Liver (tissue), 9 donors: Measurements from ENCODE around the gene CHST6. TPM values are rescaled to one million over a fixed set of nuclear protein-coding genes. Genes with fewer than 3 reads are reported as not detected.

ENCODE experiments used
- DNase-seq: peaks from one replicate; pipeline ENCODE4 v3.0.0-alpha.2; 2017; ENCODE audit warnings: low spot score
- H3K27ac ChIP-seq, 2 donors: one replicate each; pipeline ENCODE4 v1.7.0; 2013; ENCODE audit warnings: inconsistent platforms in 2 of 2, low read length in 2 of 2, control low read depth in 1 of 2, low read depth in 1 of 2, mild to moderate bottlenecking in 1 of 2
- H3K27me3 ChIP-seq, 4 donors: one replicate each; pipeline versions ENCODE4 v1.6.1 to v1.7.0; 2013; ENCODE audit warnings: low read length in 3 of 4, inconsistent platforms in 1 of 4, mild to moderate bottlenecking in 1 of 4, moderate library complexity in 1 of 4; ENCODE audit not compliant: control insufficient read depth in 4 of 4, insufficient read depth in 4 of 4
- H3K36me3 ChIP-seq, 4 donors: one replicate each; pipeline versions ENCODE4 v1.6.1 to v1.7.0; 2013; ENCODE audit warnings: low read length in 3 of 4, mild to moderate bottlenecking in 3 of 4, low read depth in 1 of 4, moderate library complexity in 1 of 4; ENCODE audit not compliant: control insufficient read depth in 4 of 4, insufficient read depth in 3 of 4
- H3K4me1 ChIP-seq, 4 donors: one replicate each; pipeline versions ENCODE4 v1.6.1 to v1.7.0; 2013; ENCODE audit warnings: low read length in 3 of 4, mild to moderate bottlenecking in 3 of 4, moderate library complexity in 1 of 4; ENCODE audit not compliant: control insufficient read depth in 4 of 4, insufficient read depth in 4 of 4
- H3K4me3 ChIP-seq, 3 donors: one replicate each; pipeline versions ENCODE4 v1.6.1 to v1.7.0; 2013; ENCODE audit warnings: low read length in 3 of 3, control low read depth in 1 of 3, low read depth in 1 of 3, mild to moderate bottlenecking in 1 of 3
- H3K9ac ChIP-seq, 2 donors: one replicate each; pipeline ENCODE4 v1.7.0; 2013; ENCODE audit warnings: low read length in 2 of 2, mild to moderate bottlenecking in 2 of 2, moderate library complexity in 2 of 2, control low read depth in 1 of 2, low read depth in 1 of 2
- H3K9me3 ChIP-seq, 4 donors: one replicate each; pipeline versions ENCODE4 v1.6.1 to v1.7.0; 2013; ENCODE audit warnings: low read length in 3 of 4; ENCODE audit not compliant: control insufficient read depth in 4 of 4
- ATF3 ChIP-seq: IDR thresholded peaks from 2 replicates; pipeline ENCODE4 v1.6.1; 2016; ENCODE audit warnings: antibody characterized with exemption
- CTCF ChIP-seq: fragments of 150-350 bp; IDR thresholded peaks from 2 replicates; pipeline ENCODE4 v1.5.1; 2017; ENCODE audit warnings: improper control_type of control experiment, low read depth, low read length; ENCODE audit not compliant: missing input control
- EGR1 ChIP-seq, 2 donors: IDR thresholded peaks; 2 replicates each; pipeline ENCODE4 v1.6.1; 2016 to 2018; ENCODE audit warnings: antibody characterized with exemption in 2 of 2, low read depth in 2 of 2
- FOXA1 ChIP-seq: IDR thresholded peaks from 2 replicates; pipeline ENCODE4 v1.6.1; 2016; ENCODE audit warnings: antibody characterized with exemption
- FOXA2 ChIP-seq: IDR thresholded peaks from 2 replicates; pipeline ENCODE4 v1.6.1; 2016; ENCODE audit warnings: antibody characterized with exemption
- GABPA ChIP-seq, 2 donors: IDR thresholded peaks in 1 of 2; conservative IDR thresholded peaks in 1 of 2; 2 replicates each; pipeline ENCODE4 v1.6.1; 2016; ENCODE audit warnings: antibody characterized with exemption in 2 of 2, mild to moderate bottlenecking in 1 of 2, moderate library complexity in 1 of 2
- HNF4A ChIP-seq, 2 donors: conservative IDR thresholded peaks; 2 replicates each; pipeline ENCODE4 v1.6.1; 2016; ENCODE audit warnings: antibody characterized with exemption in 2 of 2, mild to moderate bottlenecking in 2 of 2
- HNF4G ChIP-seq: IDR thresholded peaks from 2 replicates; pipeline ENCODE4 v1.6.1; 2016; ENCODE audit warnings: antibody characterized with exemption
- JUND ChIP-seq, 2 donors: IDR thresholded peaks; 2 replicates each; pipeline ENCODE4 v1.6.1; 2016; ENCODE audit warnings: antibody characterized with exemption in 2 of 2
- MAX ChIP-seq: IDR thresholded peaks from 2 replicates; pipeline ENCODE4 v1.6.1; 2016; ENCODE audit warnings: antibody characterized with exemption
- NR2F2 ChIP-seq: IDR thresholded peaks from 2 replicates; pipeline ENCODE4 v1.6.1; 2016; ENCODE audit warnings: antibody characterized with exemption
- RAD21 ChIP-seq, 2 donors: IDR thresholded peaks; 2 replicates each; pipeline ENCODE4 v1.6.1; 2016; ENCODE audit warnings: antibody characterized with exemption in 2 of 2, mild to moderate bottlenecking in 2 of 2
- REST ChIP-seq: IDR thresholded peaks from 2 replicates; pipeline ENCODE4 v1.6.1; 2016; ENCODE audit warnings: antibody characterized with exemption, mild to moderate bottlenecking
- RXRA ChIP-seq, 2 donors: IDR thresholded peaks; 2 replicates each; pipeline ENCODE4 v1.6.1; 2017 to 2018; ENCODE audit warnings: antibody characterized with exemption in 2 of 2, mild to moderate bottlenecking in 1 of 2
- SP1 ChIP-seq: IDR thresholded peaks from 2 replicates; pipeline ENCODE4 v1.6.1; 2018; ENCODE audit warnings: antibody characterized with exemption, mild to moderate bottlenecking
- TAF1 ChIP-seq: conservative IDR thresholded peaks from 2 replicates; pipeline ENCODE4 v1.6.1; 2016; ENCODE audit warnings: antibody characterized with exemption, mild to moderate bottlenecking
- YY1 ChIP-seq: IDR thresholded peaks from 2 replicates; pipeline ENCODE4 v1.6.1; 2016; ENCODE audit warnings: antibody characterized with exemption, mild to moderate bottlenecking
- ZBTB33 ChIP-seq: IDR thresholded peaks from 2 replicates; pipeline ENCODE4 v1.6.1; 2016; ENCODE audit warnings: antibody characterized with exemption
- WGBS: extraction: QIAGEN DNeasy Blood & Tissue Kit; methylation state at CpG from one replicate; pipeline ENCODE4 v1.1.7; 2013; 5-methylcytosine and 5-hydroxymethylcytosine counted together
- polyA plus RNA-seq, 2 donors: library from polyadenylated mRNA; stranded (reverse) in 1 of 2; unstranded in 1 of 2; fragments of 200-250 nt in 1 of 2; fragments of >200 nt in 1 of 2; fragmentation: Nextera tagmentation in 1 of 2; extraction: Ambion mirVana in 1 of 2; gene quantifications; one replicate each; pipeline versions ENCODE4 v1.2.1 to v1.2.3, GENCODE V29; 2013 to 2015
- total RNA-seq, 2 donors: library from RNA; depleted of rRNA; stranded (reverse); fragments of >200 nt; gene quantifications; one replicate each; pipeline ENCODE4 v1.2.3, GENCODE V29; 2014
- donor health status: healthy.
- donor health status: healthy.
- donor health status: healthy.
- donor health status: healthy.
- donor health status: healthy.

CHST6 gene
- total and polyA plus RNA-seq, 4 donors: under 0.01 to 0.17 TPM; not detected in 2

- WGBS: 93% methylated on average over 81 of the region's 81 CpGs
- no peaks in the 10 kb centered on the region for H3K27me3 ChIP-seq
- DNase-seq: no peak
These were observed 34.0 kb upstream of the CHST6 start for GRCh38 chr16:75529056-75529905.

More at GRCh38 chr16:75529056-75529905, 34.0 kb upstream of the CHST6 start:
- Histone ChIP-seq H3K4me1 (peaks cover 0 to 11% (median 8%) of the 10 kb centered on the region in 4 donors), H3K36me3 (no peaks in the 10 kb centered on the region), H3K4me3 (no peak overlapping the region), H3K9ac (no peak overlapping the region), H3K9me3 (no peaks in the 10 kb centered on the region), H3K27ac (no peak overlapping the region)
- no peak for TF ChIP-seq ZBTB33
- no peak for TF ChIP-seq REST
- no peak for TF ChIP-seq FOXA2
- no peak for TF ChIP-seq JUND (IDR thresholded peaks at IDR 0.05)
- TF ChIP-seq GABPA (IDR thresholded peaks at IDR 0.05 in 1 of 2, conservative IDR thresholded peaks at IDR 0.05 in 1 of 2): no peak
- no peak for TF ChIP-seq HNF4A (conservative IDR thresholded peaks at IDR 0.05)
- TF ChIP-seq EGR1 (IDR thresholded peaks at IDR 0.05; ENCODE audit: low read depth in 2 of 2): no peak
- no peak for TF ChIP-seq FOXA1
- TF ChIP-seq NR2F2: no peak
- no peak for TF ChIP-seq HNF4G
- TF ChIP-seq ATF3: no peak
- no peak for TF ChIP-seq TAF1
- TF ChIP-seq RXRA (IDR thresholded peaks at IDR 0.05): no peak
- TF ChIP-seq YY1: no peak
- no peak for TF ChIP-seq CTCF
- no peak for TF ChIP-seq SP1
- no peak for TF ChIP-seq RAD21 (IDR thresholded peaks at IDR 0.05)
- TF ChIP-seq MAX: no peak
